Measurements from ENCODE around the gene CCDC127.

Gene CCDC127

GRCh38 chr5:163841-164240 lies 54.1 kb downstream of the CCDC127 start:
- Histone ChIP-seq H3K27me3 (ENCODE audit: insufficient read depth, low read length) (peaks cover 16% of the 10 kb centered on the region; the same call in 1 of the 2 replicates), H2AFZ (ENCODE audit: low read length, unreplicated experiment) (no peak overlapping the region), H3K79me2 (ENCODE audit: control insufficient read depth, insufficient read depth, low read length, unreplicated experiment) (no peaks in the 10 kb centered on the region), H3K36me3 (ENCODE audit: insufficient read depth, low read length) (no peaks in the 10 kb centered on the region), H3K4me1 (ENCODE audit: control insufficient read depth, insufficient read depth, low read length, unreplicated experiment) (peaks cover 23% of the 10 kb centered on the region), H3K27ac (ENCODE audit: low read depth, low read length) (no peak overlapping the region), H3K4me3 (ENCODE audit: low read depth, low read length) (no peak overlapping the region)

DNA sequence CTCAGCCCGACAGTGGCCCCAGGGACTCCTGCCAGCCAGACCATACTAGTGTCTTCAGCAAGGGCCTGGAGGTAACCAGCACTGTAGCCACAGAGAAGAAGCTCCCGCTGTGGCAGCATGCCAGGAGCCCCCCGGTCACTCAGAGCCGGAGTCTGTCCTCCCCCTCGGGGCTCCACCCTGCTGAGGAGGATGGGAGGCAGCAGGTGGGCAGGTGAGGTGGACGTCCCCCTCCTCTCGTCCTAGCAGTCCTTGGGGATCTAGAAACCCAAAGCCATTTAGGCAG lies 54.7 kb downstream of the CCDC127 start:
- Histone ChIP-seq H3K27ac (ENCODE audit: low read depth, low read length) (no peak overlapping the region), H3K79me2 (ENCODE audit: control insufficient read depth, insufficient read depth, low read length, unreplicated experiment) (no peaks in the 10 kb centered on the region), H3K4me3 (ENCODE audit: low read depth, low read length) (no peak overlapping the region), H2AFZ (ENCODE audit: low read length, unreplicated experiment) (no peak overlapping the region), H3K36me3 (ENCODE audit: insufficient read depth, low read length) (no peaks in the 10 kb centered on the region), H3K4me1 (ENCODE audit: control insufficient read depth, insufficient read depth, low read length, unreplicated experiment) (peaks cover 26% of the 10 kb centered on the region), H3K27me3 (ENCODE audit: insufficient read depth, low read length) (peaks cover 16% of the 10 kb centered on the region; the same call in 1 of the 2 replicates)

DNA sequence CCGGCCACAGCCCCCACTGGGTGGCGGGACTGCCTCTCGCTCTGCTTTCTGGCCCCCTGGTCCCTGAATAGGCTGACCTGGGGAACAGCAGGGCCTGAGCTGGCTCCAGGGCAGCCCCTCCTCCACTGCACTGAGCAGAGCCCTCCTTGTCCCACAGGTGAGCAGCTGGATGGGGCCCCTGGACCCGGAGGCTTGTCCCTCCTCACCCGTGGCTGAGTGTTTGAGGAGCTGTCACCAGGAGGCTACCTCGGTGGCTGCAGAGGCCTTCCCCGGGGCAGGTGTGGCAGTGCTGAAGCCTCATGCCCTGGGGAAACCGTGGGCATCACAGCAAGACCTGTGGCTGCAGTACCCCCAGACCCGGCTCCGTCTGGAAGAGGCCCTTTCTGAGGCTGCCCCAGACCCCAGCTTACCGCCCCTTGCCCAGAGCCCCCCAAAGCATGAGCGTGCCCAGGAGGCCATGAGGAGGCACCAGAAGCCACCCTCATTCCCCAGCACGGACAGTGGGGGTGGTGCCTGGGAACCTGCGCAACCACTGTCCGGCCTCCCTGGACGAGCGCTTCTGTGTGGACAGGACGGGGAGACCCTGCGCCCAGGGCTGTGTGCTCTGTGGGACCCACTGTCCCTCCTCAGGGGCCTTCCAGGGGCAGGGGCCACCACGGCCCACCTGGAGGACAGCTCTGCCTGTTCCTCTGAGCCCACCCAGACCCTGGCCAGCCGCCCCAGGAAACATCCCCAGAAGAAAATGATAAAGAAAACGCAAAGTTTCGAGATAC lies 55.2 kb downstream of the CCDC127 start:
- Histone ChIP-seq H2AFZ (ENCODE audit: low read length, unreplicated experiment) (no peak overlapping the region), H3K4me3 (ENCODE audit: low read depth, low read length) (no peak overlapping the region), H3K36me3 (ENCODE audit: insufficient read depth, low read length) (no peaks in the 10 kb centered on the region), H3K27ac (ENCODE audit: low read depth, low read length) (no peak overlapping the region), H3K4me1 (ENCODE audit: control insufficient read depth, insufficient read depth, low read length, unreplicated experiment) (peaks cover 21% of the 10 kb centered on the region), H3K79me2 (ENCODE audit: control insufficient read depth, insufficient read depth, low read length, unreplicated experiment) (no peaks in the 10 kb centered on the region), H3K27me3 (ENCODE audit: insufficient read depth, low read length) (peaks cover 16% of the 10 kb centered on the region; the same call in 1 of the 2 replicates)

DNA sequence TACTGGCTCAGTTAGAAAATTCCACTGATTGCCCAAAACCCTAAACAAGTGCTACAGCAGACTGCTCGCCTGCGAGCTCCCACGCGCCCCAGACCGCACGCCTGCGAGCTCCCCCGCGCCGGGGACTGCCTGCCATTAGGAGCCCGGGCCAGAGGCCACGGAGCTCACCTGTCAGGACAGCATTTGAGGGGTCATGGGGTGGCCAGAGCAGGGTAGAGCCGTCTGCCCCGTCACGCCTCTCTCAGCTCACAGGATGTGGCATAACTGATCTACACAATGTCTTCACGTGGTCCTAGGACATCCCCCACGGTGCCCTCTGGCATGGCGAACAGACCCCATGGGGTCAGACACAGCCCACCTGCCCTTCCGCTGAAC lies 55.8 kb downstream of the CCDC127 start:
- H3K27me3 ChIP-seq (ENCODE audit: insufficient read depth, low read length) = peaks cover 16% of the 10 kb centered on the region; the same call in 1 of the 2 replicates
- no peaks in the 10 kb centered on the region for H3K79me2 ChIP-seq (ENCODE audit: control insufficient read depth, insufficient read depth, low read length, unreplicated experiment)
- H2AFZ ChIP-seq (ENCODE audit: low read length, unreplicated experiment) = no peak overlapping the region
- H3K4me3 ChIP-seq (ENCODE audit: low read depth, low read length) = no peak overlapping the region
- H3K4me1 ChIP-seq (ENCODE audit: control insufficient read depth, insufficient read depth, low read length, unreplicated experiment) = peaks cover 21% of the 10 kb centered on the region
- H3K36me3 ChIP-seq (ENCODE audit: insufficient read depth, low read length) = no peaks in the 10 kb centered on the region
- H3K27ac ChIP-seq (ENCODE audit: low read depth, low read length) = no peak overlapping the region

DNA sequence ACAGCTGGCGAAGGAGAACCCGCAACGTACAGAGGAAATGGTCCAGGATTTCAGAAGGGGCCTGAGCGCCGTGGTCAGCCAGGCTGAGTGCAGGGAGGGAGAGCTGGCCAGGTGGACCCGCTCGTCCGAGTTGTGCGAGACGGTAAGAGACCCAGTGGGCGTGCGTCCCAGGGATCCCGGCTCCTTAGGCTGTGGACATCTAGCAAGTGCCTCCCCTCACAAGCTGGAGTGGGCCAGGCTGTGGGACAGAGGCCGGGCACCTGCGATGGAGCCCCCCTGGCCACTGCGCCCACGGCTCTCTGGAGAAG lies 56.2 kb downstream of the CCDC127 start:
- H3K27me3 ChIP-seq (ENCODE audit: insufficient read depth, low read length) = peaks cover 16% of the 10 kb centered on the region; the same call in 1 of the 2 replicates
- H3K4me3 ChIP-seq (ENCODE audit: low read depth, low read length) = no peak overlapping the region
- H2AFZ ChIP-seq (ENCODE audit: low read length, unreplicated experiment) = no peak overlapping the region
- no peaks in the 10 kb centered on the region for H3K36me3 ChIP-seq (ENCODE audit: insufficient read depth, low read length)
- H3K79me2 ChIP-seq (ENCODE audit: control insufficient read depth, insufficient read depth, low read length, unreplicated experiment) = no peaks in the 10 kb centered on the region
- H3K27ac ChIP-seq (ENCODE audit: low read depth, low read length) = no peak overlapping the region
- H3K4me1 ChIP-seq (ENCODE audit: control insufficient read depth, insufficient read depth, low read length, unreplicated experiment) = peaks cover 21% of the 10 kb centered on the region

DNA sequence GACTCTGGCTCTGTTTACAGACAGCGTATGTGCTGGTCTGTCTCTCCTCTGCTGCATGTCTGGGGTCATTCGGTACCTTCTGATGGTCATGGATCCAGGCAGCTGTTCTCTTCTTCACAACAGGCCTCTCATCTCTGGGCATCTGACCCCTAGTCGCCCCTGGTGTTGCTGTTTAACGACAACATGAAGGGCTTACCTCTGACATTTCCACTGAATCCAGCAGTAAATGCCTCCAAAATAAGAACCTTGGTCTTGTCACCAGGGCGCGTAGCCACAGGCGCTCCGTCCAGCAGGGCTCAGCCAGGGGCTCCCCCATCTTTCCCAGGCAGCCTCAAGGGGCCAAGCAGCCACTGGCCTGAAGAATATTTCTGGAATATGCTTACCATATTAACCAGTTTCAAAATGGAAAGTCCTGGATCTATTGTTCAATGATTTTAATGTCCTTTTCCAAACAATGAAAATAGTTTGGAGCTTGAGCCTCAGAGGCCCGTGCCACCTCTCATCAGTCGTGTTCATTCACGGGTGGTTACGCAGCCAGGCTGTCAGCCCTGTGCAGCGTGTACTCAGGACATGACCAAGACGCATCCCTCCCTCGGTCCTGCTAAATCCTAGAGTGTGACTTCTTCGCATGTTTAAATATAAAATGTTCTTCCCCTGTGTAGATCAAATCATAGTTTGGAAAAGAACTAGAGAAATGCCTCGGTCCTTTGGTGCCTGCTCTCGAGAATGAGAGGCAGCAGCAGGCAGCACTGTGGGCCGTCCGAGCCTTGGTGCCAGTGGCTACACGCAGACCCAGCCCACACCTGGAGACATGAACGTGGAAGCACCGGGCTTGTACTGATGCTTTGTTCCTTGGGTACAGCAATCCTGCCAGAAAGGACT lies 56.8 kb downstream of the CCDC127 start:
- H2AFZ ChIP-seq (ENCODE audit: low read length, unreplicated experiment) = no peak overlapping the region
- no peaks in the 10 kb centered on the region for H3K36me3 ChIP-seq (ENCODE audit: insufficient read depth, low read length)
- H3K79me2 ChIP-seq (ENCODE audit: control insufficient read depth, insufficient read depth, low read length, unreplicated experiment) = no peaks in the 10 kb centered on the region
- no peak overlapping the region for H3K27ac ChIP-seq (ENCODE audit: low read depth, low read length)
- peaks cover 21% of the 10 kb centered on the region for H3K4me1 ChIP-seq (ENCODE audit: control insufficient read depth, insufficient read depth, low read length, unreplicated experiment)
- no peak overlapping the region for H3K4me3 ChIP-seq (ENCODE audit: low read depth, low read length)
- peaks cover 16% of the 10 kb centered on the region; the same call in 1 of the 2 replicates for H3K27me3 ChIP-seq (ENCODE audit: insufficient read depth, low read length)

- H3K36me3 ChIP-seq (ENCODE audit: insufficient read depth, low read length) = no peaks in the 10 kb centered on the region
- no peak overlapping the region for H3K4me3 ChIP-seq (ENCODE audit: low read depth, low read length)
Measured at GRCh38 chr5:160173-160510, 57.8 kb downstream of the CCDC127 start.

DNA sequence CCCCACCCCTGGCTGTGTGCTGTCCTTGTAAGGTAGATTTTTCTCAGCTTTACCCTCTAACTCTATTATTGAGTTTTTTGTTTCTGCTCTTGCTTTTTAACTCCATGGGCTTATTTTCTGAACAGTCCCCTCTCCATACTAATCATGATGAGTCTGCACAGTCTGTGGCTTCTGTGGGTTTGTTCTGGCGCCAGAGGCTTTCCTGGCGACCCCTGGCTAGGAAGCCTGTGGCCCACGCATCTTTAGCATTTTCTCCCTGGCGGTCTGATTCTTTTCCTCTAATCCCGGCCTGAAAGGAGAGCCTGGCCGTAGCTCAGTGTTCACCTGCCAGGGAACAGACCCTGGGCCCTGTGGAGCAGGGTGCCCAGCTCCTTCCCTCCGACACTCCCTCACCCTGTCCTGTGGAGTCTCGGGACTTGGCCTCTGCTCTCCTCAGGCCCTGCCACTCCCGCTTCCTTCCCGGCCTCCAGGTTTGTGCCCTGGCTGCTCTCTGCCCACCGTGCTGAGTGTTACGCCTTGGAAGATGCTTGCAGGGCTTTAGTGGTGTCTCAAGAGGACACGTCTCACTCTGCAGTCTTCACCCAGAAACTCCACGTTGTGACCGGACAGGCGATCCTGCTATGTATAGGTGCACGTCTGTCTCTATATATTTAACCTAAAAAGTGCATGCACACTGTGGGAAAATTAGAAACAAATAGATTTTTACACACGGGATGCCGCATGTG lies 58.3 kb downstream of the CCDC127 start:
- H3K27me3 ChIP-seq (ENCODE audit: insufficient read depth, low read length) = peaks cover 16% of the 10 kb centered on the region; the same call in 1 of the 2 replicates
- no peaks in the 10 kb centered on the region for H3K36me3 ChIP-seq (ENCODE audit: insufficient read depth, low read length)

More at GRCh38 chr5:160173-160510, 57.8 kb downstream of the CCDC127 start:
- Histone ChIP-seq H2AFZ (ENCODE audit: low read length, unreplicated experiment) (no peak overlapping the region), H3K27me3 (ENCODE audit: insufficient read depth, low read length) (peaks cover 16% of the 10 kb centered on the region; the same call in 1 of the 2 replicates), H3K79me2 (ENCODE audit: control insufficient read depth, insufficient read depth, low read length, unreplicated experiment) (no peaks in the 10 kb centered on the region), H3K27ac (ENCODE audit: low read depth, low read length) (no peak overlapping the region), H3K4me1 (ENCODE audit: control insufficient read depth, insufficient read depth, low read length, unreplicated experiment) (peaks cover 21% of the 10 kb centered on the region)

DNA sequence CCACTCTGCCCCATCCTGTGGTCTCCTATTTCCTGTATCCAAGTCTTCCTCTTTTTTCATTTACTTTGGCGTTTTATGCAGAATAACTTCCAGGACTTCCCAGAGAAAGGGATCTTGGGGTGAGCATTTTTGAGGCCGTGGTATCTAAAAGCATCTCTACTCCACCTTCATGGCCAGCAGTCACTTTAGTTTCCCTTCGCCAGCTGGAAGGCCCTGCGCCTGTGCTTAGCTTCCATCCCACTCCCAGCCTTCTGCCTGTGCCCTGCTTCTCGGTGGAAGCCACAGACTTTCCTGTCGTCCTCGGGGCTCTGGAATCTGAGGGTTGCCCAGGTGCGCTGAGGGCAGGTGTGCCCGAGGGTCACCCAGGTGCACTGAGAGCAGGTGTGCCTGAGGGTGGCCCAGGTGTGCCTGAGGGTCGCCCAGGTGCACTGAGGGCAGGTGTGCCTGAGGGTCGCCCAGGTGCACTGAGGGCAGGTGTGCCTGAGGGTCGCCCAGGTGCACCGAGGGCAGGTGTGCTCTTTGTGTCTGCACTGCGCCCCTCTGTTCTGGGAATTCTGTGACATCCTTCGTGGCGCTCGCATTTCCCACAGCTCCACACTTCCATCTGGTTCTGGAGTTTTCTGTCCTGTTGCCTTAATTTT lies 59.0 kb downstream of the CCDC127 start:
- Histone ChIP-seq H3K27me3 (ENCODE audit: insufficient read depth, low read length) (peaks cover 16% of the 10 kb centered on the region; the same call in 1 of the 2 replicates), H3K79me2 (ENCODE audit: control insufficient read depth, insufficient read depth, low read length, unreplicated experiment) (no peaks in the 10 kb centered on the region), H3K27ac (ENCODE audit: low read depth, low read length) (no peak overlapping the region), H2AFZ (ENCODE audit: low read length, unreplicated experiment) (no peak overlapping the region), H3K4me3 (ENCODE audit: low read depth, low read length) (no peak overlapping the region), H3K36me3 (ENCODE audit: insufficient read depth, low read length) (no peaks in the 10 kb centered on the region), H3K4me1 (ENCODE audit: control insufficient read depth, insufficient read depth, low read length, unreplicated experiment) (peaks cover 21% of the 10 kb centered on the region)

More for the DNA sequence above, 58.3 kb downstream of the CCDC127 start:
- Histone ChIP-seq H3K4me1 (ENCODE audit: control insufficient read depth, insufficient read depth, low read length, unreplicated experiment) (peaks cover 21% of the 10 kb centered on the region), H3K4me3 (ENCODE audit: low read depth, low read length) (no peak overlapping the region), H3K79me2 (ENCODE audit: control insufficient read depth, insufficient read depth, low read length, unreplicated experiment) (no peaks in the 10 kb centered on the region), H2AFZ (ENCODE audit: low read length, unreplicated experiment) (no peak overlapping the region), H3K27ac (ENCODE audit: low read depth, low read length) (peak overlapping the region; percentile 29; the same call in 1 of the 2 replicates)

GRCh38 chr5:157801-158200 lies 60.2 kb downstream of the CCDC127 start:
- Histone ChIP-seq H3K4me1 (ENCODE audit: control insufficient read depth, insufficient read depth, low read length, unreplicated experiment) (peaks cover 26% of the 10 kb centered on the region), H3K4me3 (ENCODE audit: low read depth, low read length) (no peak overlapping the region), H2AFZ (ENCODE audit: low read length, unreplicated experiment) (no peak overlapping the region), H3K27ac (ENCODE audit: low read depth, low read length) (no peak overlapping the region), H3K36me3 (ENCODE audit: insufficient read depth, low read length) (no peaks in the 10 kb centered on the region), H3K27me3 (ENCODE audit: insufficient read depth, low read length) (peaks cover 16% of the 10 kb centered on the region; the same call in 1 of the 2 replicates), H3K79me2 (ENCODE audit: control insufficient read depth, insufficient read depth, low read length, unreplicated experiment) (no peaks in the 10 kb centered on the region)
